ENCODE measurements around the gene DCTN4. TPM values are rescaled to one million over a fixed set of nuclear protein-coding genes. Genes with fewer than 3 reads are reported as not detected.

DCTN4 gene
- total and polyA plus RNA-seq, 2 of the 8 experiments (the other 6 are each of a cell fraction or from before 2014, with no cell fraction given) = 20.5 to 42.7 TPM

- POLR2A ChIA-PET (ENCODE audit: partially characterized antibody) = interaction anchor here (0.9 to 2.0 kb wide), 2 partner anchors 10 to 11 kb away, joined by 3 to 7 read pairs; partner anchors contain the start of gene SMIM3
- H3K4me2 ChIP-seq (ENCODE audit: insufficient read depth in 1 of 2, low read depth in 2 of 2, low read length in 2 of 2) = no peak overlapping the region
- TF ChIP-seq TAF1 (IDR thresholded peaks at IDR 0.05; ENCODE audit: low read depth, low read length) = no peak
- no peak for TF ChIP-seq SP4 (IDR thresholded peaks at IDR 0.05; ENCODE audit: low read length)
- no peak for TF ChIP-seq POLR2A (IDR thresholded peaks at IDR 0.05; ENCODE audit: control extremely low read depth in 1 of 2, low read depth in 2 of 2, low read length in 2 of 2)
- no peak for TF ChIP-seq CBX8 (IDR thresholded peaks at IDR 0.05; ENCODE audit: borderline replicate concordance, low read depth, low read length)
- no peak for TF ChIP-seq POU5F1 (IDR thresholded peaks at IDR 0.05; ENCODE audit: low read depth, low read length)
- no peak for TF ChIP-seq KDM1A (IDR thresholded peaks at IDR 0.05; ENCODE audit: borderline replicate concordance, low read length)
- no peak for TF ChIP-seq BRCA1 (IDR thresholded peaks at IDR 0.05; ENCODE audit: low read depth, low read length)
- no peak for TF ChIP-seq NANOG (IDR thresholded peaks at IDR 0.05; ENCODE audit: insufficient read depth, low read depth, low read length, poor library complexity, severe bottlenecking)
- TF ChIP-seq TEAD4 (IDR thresholded peaks at IDR 0.05; ENCODE audit: low read depth, low read length) = no peak
- TF ChIP-seq GTF2F1 (IDR thresholded peaks at IDR 0.05; ENCODE audit: borderline replicate concordance, low read depth, low read length) = no peak
- no peak for TF ChIP-seq PHF8 (conservative IDR thresholded peaks at IDR 0.05; ENCODE audit: low read depth, low read length)
- no peak for TF ChIP-seq CEBPB (IDR thresholded peaks at IDR 0.05; ENCODE audit: low read depth, low read length)
- TF ChIP-seq TCF12 (IDR thresholded peaks at IDR 0.05; ENCODE audit: low read depth, low read length) = no peak
- TF ChIP-seq GABPA (IDR thresholded peaks at IDR 0.05; ENCODE audit: borderline replicate concordance, insufficient read depth, low read length) = no peak
- no peak for TF ChIP-seq CHD2 (IDR thresholded peaks at IDR 0.05; ENCODE audit: low read length)
- TF ChIP-seq MAX (IDR thresholded peaks at IDR 0.05) = no peak
These were observed 30.6 kb upstream of the DCTN4 start for GRCh38 chr5:150789450-150789849.

More at GRCh38 chr5:150789450-150789849, 30.6 kb upstream of the DCTN4 start:
- Histone ChIP-seq H3K79me1 (ENCODE audit: low read depth, low read length) (no peaks in the 10 kb centered on the region), H4K5ac (ENCODE audit: insufficient read length, low read depth, low read length) (no peak overlapping the region), H4K91ac (replicated peaks; ENCODE audit: insufficient read length, low read length) (no peak overlapping the region), H4K20me1 (replicated peaks in 1 of 2; ENCODE audit: control insufficient read depth in 1 of 2, insufficient read depth in 2 of 2, low read length in 2 of 2) (no peaks in the 10 kb centered on the region), H4K8ac (ENCODE audit: extremely low read depth, insufficient read depth, low read length) (no peak overlapping the region), H3K27ac (ENCODE audit: low read depth, low read length) (no peak overlapping the region), H2AK5ac (ENCODE audit: low read depth, low read length) (no peak overlapping the region), H3K9me3 (ENCODE audit: insufficient read depth in 2 of 2, low read depth in 1 of 2, low read length in 1 of 2) (no peaks in the 10 kb centered on the region; a peak in 2 of 4 replicates), H3K79me2 (ENCODE audit: control insufficient read depth in 1 of 2, insufficient read depth in 2 of 2, low read length in 2 of 2) (0 out of 4 replicates have a peak, but pooled peaks cover 0 to 4% of the 10 kb centered on the region in 2 experiments), H3K4ac (replicated peaks; ENCODE audit: insufficient read length, low read depth, low read length) (no peak overlapping the region), H3K23me2 (ENCODE audit: low read depth, low read length) (no peaks in the 10 kb centered on the region; the same call in 1 of the 2 replicates), H3K23ac (ENCODE audit: insufficient read length) (no peak overlapping the region), H2BK12ac (ENCODE audit: low read depth, low read length) (no peak overlapping the region), H3K4me3 (ENCODE audit: extremely low read depth in 1 of 4, insufficient read depth in 2 of 4, low read depth in 3 of 4, low read length in 4 of 4) (no peak overlapping the region), H2AFZ (ENCODE audit: low read length) (no peak overlapping the region), H3K27me3 (replicated peaks in 1 of 4; ENCODE audit: control insufficient read depth in 3 of 4, extremely low read depth in 1 of 4, insufficient read depth in 3 of 4, low read length in 3 of 4) (no peaks in the 10 kb centered on the region), H3K56ac (replicated peaks; ENCODE audit: insufficient read length, low read depth, low read length) (no peak overlapping the region), H3K14ac (ENCODE audit: insufficient read length) (no peak overlapping the region), H3K4me1 (replicated peaks in 1 of 4; ENCODE audit: control insufficient read depth in 3 of 4, insufficient read depth in 4 of 4, low read length in 3 of 4) (0 out of 7 replicates have a peak, but pooled peaks cover 0 to 5% (median 0%) of the 10 kb centered on the region in 4 experiments), H2BK120ac (replicated peaks; ENCODE audit: low read depth, low read length) (no peak overlapping the region), H2BK15ac (ENCODE audit: low read length) (no peak overlapping the region), H3K36me3 (ENCODE audit: control insufficient read depth in 2 of 4, insufficient read depth in 4 of 4, low read length in 3 of 4) (no peaks in the 10 kb centered on the region), H2BK20ac (ENCODE audit: low read length) (no peak overlapping the region), H3K9ac (replicated peaks in 1 of 4; ENCODE audit: extremely low read depth in 1 of 4, low read depth in 3 of 4, low read length in 3 of 4) (no peak overlapping the region), H3K18ac (ENCODE audit: extremely low read depth, low read length) (no peak overlapping the region), H2BK5ac (ENCODE audit: low read depth, low read length) (no peak overlapping the region)
- CTCF ChIA-PET (ENCODE audit: partially characterized antibody) = interaction anchor here (0.6 to 4.7 kb wide), 5 partner anchors 9 to 273 kb away, joined by 3 to 32 read pairs (median 6); no protein-coding TSS in a partner anchor
- 87 to 100% methylated on average over 1 to 6 of the region's 6 CpGs for WGBS, 2 experiments (ENCODE audit: extremely low coverage in 1 of 2, insufficient coverage in 1 of 2, insufficient read length in 1 of 2, insufficient replicate concordance in 2 of 2, low coverage in 1 of 2, low lambda C conversion rate in 2 of 2, missing lambda C conversion rate in 1 of 2)
- FAIRE-seq = no peak
- no peak for DNase-seq (ENCODE audit: low read depth in 1 of 2, low spot score in 2 of 2)

All from H1 (cell line).